ENCODE results near the gene PABPN1L. TPM values are rescaled to one million over a fixed set of nuclear protein-coding genes. Genes with fewer than 3 reads are reported as not detected.

Gene PABPN1L
- total and polyA plus RNA-seq, 12 donors = 0.21 TPM; not detected in 11

GRCh38 chr16:88855176-88855575 lies 11.3 kb downstream of the PABPN1L start:
- peaks cover 10 to 50% (median 22%) of the 10 kb centered on the region in 9 donors for H3K4me1 ChIP-seq
- ATAC-seq (no peak), DNase-seq (no peak)
- peak overlapping the region in 1 of 10 donors; percentile 88 for H3K27ac ChIP-seq
- peaks cover 0 to 48% (median 5%) of the 10 kb centered on the region in 9 donors for H3K36me3 ChIP-seq
- intact Hi-C loops (cut with DNase I) = loop anchor here in 4 of 10 donors (2.0 to 5.0 kb wide), 3 partner anchors 38 to 68 kb away; partner anchors contain the start of gene APRT (in 3 of the 4)
- no peaks in the 10 kb centered on the region for H3K27me3 ChIP-seq
- peak overlapping the region in 1 of 10 donors; percentile 97 for H3K4me3 ChIP-seq
- TF ChIP-seq, protein P1, sequence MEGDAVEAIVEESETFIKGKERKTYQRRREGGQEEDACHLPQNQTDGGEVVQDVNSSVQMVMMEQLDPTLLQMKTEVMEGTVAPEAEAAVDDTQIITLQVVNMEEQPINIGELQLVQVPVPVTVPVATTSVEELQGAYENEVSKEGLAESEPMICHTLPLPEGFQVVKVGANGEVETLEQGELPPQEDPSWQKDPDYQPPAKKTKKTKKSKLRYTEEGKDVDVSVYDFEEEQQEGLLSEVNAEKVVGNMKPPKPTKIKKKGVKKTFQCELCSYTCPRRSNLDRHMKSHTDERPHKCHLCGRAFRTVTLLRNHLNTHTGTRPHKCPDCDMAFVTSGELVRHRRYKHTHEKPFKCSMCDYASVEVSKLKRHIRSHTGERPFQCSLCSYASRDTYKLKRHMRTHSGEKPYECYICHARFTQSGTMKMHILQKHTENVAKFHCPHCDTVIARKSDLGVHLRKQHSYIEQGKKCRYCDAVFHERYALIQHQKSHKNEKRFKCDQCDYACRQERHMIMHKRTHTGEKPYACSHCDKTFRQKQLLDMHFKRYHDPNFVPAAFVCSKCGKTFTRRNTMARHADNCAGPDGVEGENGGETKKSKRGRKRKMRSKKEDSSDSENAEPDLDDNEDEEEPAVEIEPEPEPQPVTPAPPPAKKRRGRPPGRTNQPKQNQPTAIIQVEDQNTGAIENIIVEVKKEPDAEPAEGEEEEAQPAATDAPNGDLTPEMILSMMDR (IDR thresholded peaks at IDR 0.05) = no peak
- no peaks in the 10 kb centered on the region for H3K9me3 ChIP-seq
- WGBS, 2 donors = 90% methylated on average over 8 of the region's 8 CpGs

- Histone ChIP-seq H3K4me3 (no peak overlapping the region), H3K4me1 (peaks cover 10 to 50% (median 22%) of the 10 kb centered on the region in 9 donors), H3K36me3 (peaks cover 0 to 48% (median 0%) of the 10 kb centered on the region in 9 donors), H3K27ac (peak overlapping the region in 1 of 10 donors; percentile 88), H3K9me3 (no peaks in the 10 kb centered on the region), H3K27me3 (no peaks in the 10 kb centered on the region)
- DNase-seq = no peak
- ATAC-seq = no peak
- intact Hi-C loops (cut with DNase I) = loop anchor here in 5 of 10 donors (2.0 to 5.0 kb wide), 3 partner anchors 37 to 68 kb away; partner anchors contain the start of gene APRT (in 3 of the 5)
- WGBS, 2 donors = 78 to 81% methylated on average over 20 of the region's 20 CpGs
- TF ChIP-seq, protein P1 (IDR thresholded peaks at IDR 0.05) = no peak
Measured at GRCh38 chr16:88854306-88855111, 12.0 kb downstream of the PABPN1L start.

DNA sequence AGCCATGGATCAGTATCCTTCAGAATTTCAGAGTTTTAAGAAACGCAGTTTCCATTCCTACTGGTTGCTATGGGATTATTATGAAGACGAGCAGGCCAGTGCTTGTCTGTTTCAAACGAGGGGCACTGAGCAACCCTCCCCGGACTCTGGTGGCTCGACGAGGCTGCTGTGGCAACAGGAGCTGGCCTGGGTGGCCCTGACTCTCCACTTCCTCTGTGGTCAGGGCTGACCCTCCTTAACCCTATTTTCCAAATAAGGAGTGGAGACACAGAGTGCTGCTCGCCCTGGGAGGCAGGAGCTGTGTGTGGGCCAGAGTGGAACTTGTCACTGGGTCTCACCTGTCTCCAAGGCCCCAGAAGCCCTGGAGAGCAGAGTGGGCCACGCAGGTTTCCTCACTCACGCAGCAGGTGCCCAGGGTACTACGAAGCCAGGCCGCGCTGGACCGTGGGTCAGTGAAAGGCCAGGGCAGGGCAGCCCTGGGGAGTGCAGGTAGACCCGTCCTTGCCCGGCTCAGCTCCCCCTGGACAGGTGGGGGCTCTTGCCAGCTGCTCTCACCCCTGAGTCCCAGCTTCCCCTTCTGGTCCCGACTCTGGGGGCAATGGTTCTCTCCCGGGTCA lies 13.0 kb downstream of the PABPN1L start:
- no peaks in the 10 kb centered on the region for H3K9me3 ChIP-seq
- intact Hi-C loops (cut with DNase I) = loop anchor here in 1 of 10 donors (5.0 kb wide), 1 partner anchor 36 kb away; no protein-coding TSS in a partner anchor
- no peak for DNase-seq
- H3K36me3 ChIP-seq = peaks cover 0 to 41% (median 0%) of the 10 kb centered on the region in 9 donors
- peak overlapping the region in 1 of 10 donors; percentile 31 for H3K27ac ChIP-seq
- peaks cover 10 to 48% (median 22%) of the 10 kb centered on the region in 9 donors for H3K4me1 ChIP-seq
- no peak for ATAC-seq
- WGBS, 2 donors = 83 to 85% methylated on average over 17 of the region's 17 CpGs
- H3K4me3 ChIP-seq = no peak overlapping the region
- TF ChIP-seq, protein P1 (IDR thresholded peaks at IDR 0.05) = no peak
- no peaks in the 10 kb centered on the region for H3K27me3 ChIP-seq

GRCh38 chr16:88851616-88852015 lies 14.8 kb downstream of the PABPN1L start:
- Histone ChIP-seq H3K4me1 (peaks cover 4 to 38% (median 11%) of the 10 kb centered on the region in 9 donors), H3K27ac (no peak overlapping the region), H3K9me3 (no peaks in the 10 kb centered on the region), H3K27me3 (no peaks in the 10 kb centered on the region), H3K36me3 (peaks cover 0 to 49% (median 0%) of the 10 kb centered on the region in 9 donors), H3K4me3 (no peak overlapping the region)
- DNase-seq = no peak
- WGBS, 2 donors = 91 to 95% methylated on average over 19 of the region's 19 CpGs
- no peak for ATAC-seq
- intact Hi-C loops (cut with DNase I) = loop anchor here in 1 of 10 donors (5.0 kb wide), 1 partner anchor 34 kb away; no protein-coding TSS in a partner anchor
- TF ChIP-seq, protein P1 (IDR thresholded peaks at IDR 0.05) = no peak

All from heart right ventricle (tissue), 16 donors.